B cell (primary cell): ENCODE data around the gene FOLR1.

Experiments used
- CTCF ChIP-seq: fragments of 200-600 bp; IDR thresholded peaks from one replicate; pipeline ENCODE4 v1.8.0; 2022; ENCODE audit warnings: antibody characterized with exemption, mild to moderate bottlenecking
- EZH2 ChIP-seq: IDR thresholded peaks from 2 replicates; pipeline ENCODE4 v1.6.1; 2012; ENCODE audit warnings: borderline replicate concordance, low read depth, mild to moderate bottlenecking, moderate library complexity, low read length; ENCODE audit not compliant: insufficient read depth, poor library complexity, severe bottlenecking

- TF ChIP-seq CTCF (no peak), EZH2 (no peak)
These were observed 47.4 kb downstream of the FOLR1 start for GRCh38 chr11:72239313-72239848.
